Vagina (tissue), 2 donors: ENCODE data around the gene KCNK16. TPM values are rescaled to one million over a fixed set of nuclear protein-coding genes. Genes with fewer than 3 reads are reported as not detected.

ENCODE experiments used
- DNase-seq, 2 donors: peaks; one replicate each; pipeline ENCODE4 v3.0.0-alpha.2; 2017; ENCODE audit errors: extremely low spot score in 2 of 2
- H3K27ac ChIP-seq: fragments of 200-600 bp; sonication (generic); one replicate; pipeline ENCODE4 v1.5.1; 2019
- H3K27me3 ChIP-seq: fragments of 200-600 bp; sonication (generic); one replicate; pipeline ENCODE4 v1.5.1; 2019
- H3K36me3 ChIP-seq, 2 donors: fragments of 200-600 bp; sonication (generic); one replicate each; pipeline ENCODE4 v1.5.1; 2017 to 2019
- H3K4me1 ChIP-seq: fragments of 200-600 bp; sonication (generic); one replicate; pipeline ENCODE4 v1.5.1; 2019
- H3K4me3 ChIP-seq, 2 donors: fragments of 200-600 bp; sonication (generic); 1 replicate in 1 of 2; 2 replicates in 1 of 2; pipeline ENCODE4 v1.5.1; 2016 to 2019
- H3K9me3 ChIP-seq: fragments of 200-600 bp; sonication (generic); one replicate; pipeline ENCODE4 v1.5.1; 2019
- POLR2A ChIP-seq, 2 donors: fragments of 450-650 bp; IDR thresholded peaks; one replicate each; pipeline ENCODE4 v1.6.1; 2017; ENCODE audit warnings: antibody characterized with exemption in 2 of 2, mild to moderate bottlenecking in 2 of 2, moderate library complexity in 2 of 2
- POLR2AphosphoS5 ChIP-seq, 2 donors: sonication (generic); formaldehyde crosslinking; IDR thresholded peaks; one replicate each; pipeline ENCODE4 v1.9.0; 2017; ENCODE audit warnings: antibody characterized with exemption in 2 of 2, mild to moderate bottlenecking in 2 of 2, low read depth in 1 of 2; ENCODE audit not compliant: insufficient read depth in 1 of 2
- intact Hi-C: fragments of 100-400 bp; cut with DNase I; formaldehyde crosslinking; loops from one replicate; pipeline ENCODE4 v1.15.1; 2023
- total RNA-seq: library from RNA; depleted of rRNA; stranded (reverse); fragments of >200 nt; gene quantifications from one replicate; pipeline ENCODE4 v1.2.3, GENCODE V29; 2016
- TF ChIP-seq, protein P1 (sequence below), 3 experiments: fragments of 450-650 bp in 2 of 3; fragments of 200-600 bp in 1 of 3; sonication (generic) in 1 of 3; IDR thresholded peaks; one replicate each; pipeline ENCODE4 v1.5.1; 2017 to 2019; ENCODE audit warnings: antibody characterized with exemption in 3 of 3, mild to moderate bottlenecking in 2 of 3, moderate library complexity in 2 of 3

The KCNK16 gene
- total RNA-seq, 1 donor from 2014 or later: not detected

DNA sequence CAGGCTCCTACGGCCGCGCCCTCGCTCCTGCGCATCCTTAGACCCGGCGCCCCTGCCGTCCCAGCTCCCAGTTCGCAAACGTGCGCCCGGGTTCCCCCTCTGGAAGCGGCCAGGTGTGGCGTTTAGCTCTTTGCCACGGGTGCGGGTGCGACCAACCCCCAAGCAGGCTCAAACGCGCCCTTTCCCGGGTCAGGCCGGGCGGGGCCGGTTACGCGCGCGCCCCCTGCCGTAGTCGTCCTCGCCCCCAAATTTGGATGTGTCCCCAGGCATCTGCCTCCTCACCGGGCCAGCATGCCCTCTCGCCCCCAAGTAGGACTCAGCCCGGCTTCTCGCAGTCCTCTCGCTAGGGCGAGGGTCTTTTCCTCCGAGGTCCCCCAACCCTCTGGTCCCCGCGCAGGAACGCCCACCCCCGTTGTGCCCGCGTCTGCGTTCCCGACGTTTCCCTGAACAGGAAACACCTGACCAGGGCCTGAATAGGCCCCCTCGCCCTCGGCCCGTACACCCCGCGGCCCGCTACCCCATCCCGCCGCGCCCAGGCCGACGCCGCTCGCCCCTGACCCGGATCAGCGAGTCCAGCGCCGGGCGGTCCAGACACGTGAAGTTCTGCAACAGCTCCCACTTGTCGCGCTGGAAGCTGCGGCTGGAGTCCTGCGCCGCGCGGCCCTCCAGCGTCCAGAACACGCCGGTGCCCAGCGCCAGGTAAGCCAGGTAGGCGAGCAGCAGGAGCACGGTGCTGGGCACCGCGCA is 8.8 kb downstream of the KCNK16 start:
- TF ChIP-seq POLR2A (IDR thresholded peaks at IDR 0.05) (no peak), POLR2AphosphoS5 (IDR thresholded peaks at IDR 0.05; ENCODE audit: insufficient read depth in 1 of 2, low read depth in 1 of 2) (no peak)
- TF ChIP-seq, protein P1, sequence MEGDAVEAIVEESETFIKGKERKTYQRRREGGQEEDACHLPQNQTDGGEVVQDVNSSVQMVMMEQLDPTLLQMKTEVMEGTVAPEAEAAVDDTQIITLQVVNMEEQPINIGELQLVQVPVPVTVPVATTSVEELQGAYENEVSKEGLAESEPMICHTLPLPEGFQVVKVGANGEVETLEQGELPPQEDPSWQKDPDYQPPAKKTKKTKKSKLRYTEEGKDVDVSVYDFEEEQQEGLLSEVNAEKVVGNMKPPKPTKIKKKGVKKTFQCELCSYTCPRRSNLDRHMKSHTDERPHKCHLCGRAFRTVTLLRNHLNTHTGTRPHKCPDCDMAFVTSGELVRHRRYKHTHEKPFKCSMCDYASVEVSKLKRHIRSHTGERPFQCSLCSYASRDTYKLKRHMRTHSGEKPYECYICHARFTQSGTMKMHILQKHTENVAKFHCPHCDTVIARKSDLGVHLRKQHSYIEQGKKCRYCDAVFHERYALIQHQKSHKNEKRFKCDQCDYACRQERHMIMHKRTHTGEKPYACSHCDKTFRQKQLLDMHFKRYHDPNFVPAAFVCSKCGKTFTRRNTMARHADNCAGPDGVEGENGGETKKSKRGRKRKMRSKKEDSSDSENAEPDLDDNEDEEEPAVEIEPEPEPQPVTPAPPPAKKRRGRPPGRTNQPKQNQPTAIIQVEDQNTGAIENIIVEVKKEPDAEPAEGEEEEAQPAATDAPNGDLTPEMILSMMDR (IDR thresholded peaks at IDR 0.05): no peak
- intact Hi-C loops: no loop called here

DNA sequence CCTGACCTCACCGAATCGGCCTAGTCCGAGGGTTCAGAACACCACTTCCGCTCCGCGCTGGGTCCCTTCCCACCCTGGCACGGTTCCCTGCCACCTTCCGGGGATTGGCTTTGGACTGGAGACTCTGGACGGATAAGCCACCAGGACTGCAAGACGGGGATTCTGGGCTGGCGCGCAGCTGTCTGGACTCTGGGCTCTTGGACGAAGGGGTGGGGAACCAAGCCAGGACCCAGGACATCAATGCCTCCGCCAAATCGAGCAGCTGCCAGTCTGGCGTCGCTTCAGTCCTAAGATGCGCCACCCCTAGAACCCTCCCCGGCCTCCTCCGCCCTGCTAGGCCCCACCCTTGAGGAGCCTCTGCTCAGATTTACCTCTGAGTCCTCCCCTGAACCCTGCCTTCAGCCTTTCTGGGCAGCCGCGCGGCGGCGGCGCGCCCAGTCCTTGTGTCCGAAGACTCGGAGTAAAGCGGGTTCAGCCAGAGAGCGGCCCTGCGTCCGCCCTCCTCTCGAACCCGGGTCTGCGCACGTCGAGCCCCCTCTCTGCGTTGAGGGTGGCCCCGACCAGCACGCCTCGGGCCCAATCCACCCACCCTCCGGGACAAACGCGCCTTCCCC is 9.5 kb downstream of the KCNK16 start:
- H3K27me3 ChIP-seq: peaks cover 5% of the 10 kb centered on the region
- H3K9me3 ChIP-seq: no peaks in the 10 kb centered on the region
- no peak overlapping the region for H3K27ac ChIP-seq
- H3K4me1 ChIP-seq: peaks cover 18% of the 10 kb centered on the region
- intact Hi-C loops: no loop called here
- H3K4me3 ChIP-seq: peak overlapping the region; percentile 19 to 22
- no peak for DNase-seq
- TF ChIP-seq POLR2A (IDR thresholded peaks at IDR 0.05): no peak
- TF ChIP-seq POLR2AphosphoS5 (IDR thresholded peaks at IDR 0.05; ENCODE audit: insufficient read depth in 1 of 2, low read depth in 1 of 2): no peak
- TF ChIP-seq, protein P1 (IDR thresholded peaks at IDR 0.05): no peak
- H3K36me3 ChIP-seq: no peaks in the 10 kb centered on the region

More for the DNA sequence above, 8.8 kb downstream of the KCNK16 start:
- H3K27me3 ChIP-seq: peaks cover 5% of the 10 kb centered on the region
- H3K36me3 ChIP-seq: no peaks in the 10 kb centered on the region
- H3K4me3 ChIP-seq: peak overlapping the region; percentile 19 to 22
- H3K4me1 ChIP-seq: peaks cover 18% of the 10 kb centered on the region
- H3K27ac ChIP-seq: no peak overlapping the region
- no peaks in the 10 kb centered on the region for H3K9me3 ChIP-seq
- no peak for DNase-seq

DNA sequence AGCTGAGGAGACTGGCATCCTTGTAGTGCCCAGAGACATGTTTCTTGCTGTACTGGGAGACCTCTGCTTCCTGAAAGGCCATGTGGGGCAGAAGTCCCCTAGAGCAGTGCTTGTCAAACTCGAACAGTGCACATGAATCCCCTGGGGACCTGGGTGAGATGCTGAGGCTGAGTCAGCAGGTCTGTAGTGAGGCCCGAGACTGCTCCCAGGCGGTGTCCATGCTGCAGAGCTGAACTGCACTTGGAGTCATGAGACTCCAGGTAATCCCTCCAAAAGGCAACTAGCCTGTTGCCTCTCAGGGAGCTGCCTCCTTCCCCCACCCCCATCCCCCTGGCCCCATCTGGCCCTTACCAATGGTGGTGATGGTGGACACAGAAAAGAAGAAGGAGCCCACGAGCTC is 12.0 kb downstream of the KCNK16 start:
- TF ChIP-seq POLR2A (IDR thresholded peaks at IDR 0.05): no peak

DNA sequence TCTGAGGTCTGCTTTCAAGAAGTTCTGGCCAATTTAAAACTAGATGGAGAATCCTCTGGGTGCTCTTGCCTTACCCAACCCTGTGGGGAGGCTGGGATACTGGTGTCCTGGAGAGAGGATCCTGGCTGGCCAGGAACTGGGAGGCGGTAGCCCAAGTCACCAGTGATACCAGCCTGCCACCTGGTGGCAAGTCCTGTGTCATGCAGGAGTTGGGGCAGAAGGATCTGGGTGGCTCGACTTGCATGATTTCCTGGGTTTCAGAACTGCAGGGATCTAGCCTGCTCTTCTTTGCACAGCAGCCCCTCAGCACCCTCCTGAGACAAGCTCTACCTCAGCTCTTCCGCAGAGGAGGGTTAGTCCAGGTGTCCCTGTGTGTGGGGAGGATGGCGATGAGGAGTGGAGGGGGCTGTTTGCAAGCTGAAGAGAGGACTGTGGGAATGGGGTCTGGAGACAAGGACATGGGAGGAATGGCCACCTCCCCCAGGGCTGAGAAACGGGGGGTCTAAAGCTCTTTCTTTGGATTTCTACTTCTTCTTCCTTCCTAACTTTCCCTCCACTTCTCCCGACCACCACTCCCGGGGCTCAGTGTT is 12.5 kb downstream of the KCNK16 start:
- H3K36me3 ChIP-seq: no peaks in the 10 kb centered on the region
- H3K4me3 ChIP-seq: no peak overlapping the region
- no peak overlapping the region for H3K27ac ChIP-seq
- H3K4me1 ChIP-seq: peaks cover 18% of the 10 kb centered on the region
- peaks cover 5% of the 10 kb centered on the region for H3K27me3 ChIP-seq
- H3K9me3 ChIP-seq: no peaks in the 10 kb centered on the region
- intact Hi-C loops: no loop called here
- DNase-seq: no peak
- TF ChIP-seq POLR2A (IDR thresholded peaks at IDR 0.05) (no peak), POLR2AphosphoS5 (IDR thresholded peaks at IDR 0.05; ENCODE audit: insufficient read depth in 1 of 2, low read depth in 1 of 2) (no peak)
- TF ChIP-seq, protein P1 (IDR thresholded peaks at IDR 0.05): peak; percentile 68 to 73 (median 70)

More for the DNA sequence above, 12.0 kb downstream of the KCNK16 start:
- DNase-seq: no peak
- peaks cover 18% of the 10 kb centered on the region for H3K4me1 ChIP-seq
- H3K27me3 ChIP-seq: peaks cover 5% of the 10 kb centered on the region
- H3K9me3 ChIP-seq: no peaks in the 10 kb centered on the region
- H3K36me3 ChIP-seq: no peaks in the 10 kb centered on the region
- H3K27ac ChIP-seq: no peak overlapping the region
- no peak overlapping the region for H3K4me3 ChIP-seq
- intact Hi-C loops: no loop called here

DNA sequence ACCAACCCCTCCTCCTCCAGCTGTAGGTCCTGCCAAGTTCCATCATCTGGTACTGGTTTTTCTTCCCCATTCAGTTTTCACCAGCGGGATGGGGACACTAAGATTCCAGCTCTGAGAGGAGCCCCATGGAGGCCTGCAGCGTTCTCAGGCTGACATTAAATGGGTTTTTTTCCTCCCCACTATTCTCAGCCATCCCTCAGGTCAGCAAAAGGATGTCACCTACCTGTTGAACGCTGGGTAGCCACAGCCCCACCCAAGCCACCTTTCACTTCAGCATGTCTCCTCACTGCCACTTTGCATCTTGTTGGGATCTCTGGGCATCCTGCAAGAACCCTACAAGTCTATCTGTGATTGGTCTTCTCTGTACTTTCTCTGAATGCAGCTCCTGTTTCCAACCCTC is 15.0 kb downstream of the KCNK16 start:
- no peak overlapping the region for H3K27ac ChIP-seq
- H3K36me3 ChIP-seq: no peaks in the 10 kb centered on the region
- no peak for TF ChIP-seq POLR2AphosphoS5 (IDR thresholded peaks at IDR 0.05; ENCODE audit: insufficient read depth in 1 of 2, low read depth in 1 of 2)
- TF ChIP-seq, protein P1 (IDR thresholded peaks at IDR 0.05): no peak
- TF ChIP-seq POLR2A (IDR thresholded peaks at IDR 0.05): no peak
- H3K9me3 ChIP-seq: no peaks in the 10 kb centered on the region
- no peaks in the 10 kb centered on the region for H3K4me1 ChIP-seq
- no peaks in the 10 kb centered on the region for H3K27me3 ChIP-seq
- DNase-seq: no peak
- no peak overlapping the region for H3K4me3 ChIP-seq
- intact Hi-C loops: no loop called here
